ENCODE measurements around the gene RAPGEF2. TPM values are rescaled to one million over a fixed set of nuclear protein-coding genes. Genes with fewer than 3 reads are reported as not detected.

RAPGEF2 gene
- total and polyA plus RNA-seq, 2 of the 8 experiments (the other 6 are each of a cell fraction or from before 2014, with no cell fraction given), result 24.4 to 48.6 TPM

GRCh38 chr4:159105761-159106243 is 2.9 kb downstream of the RAPGEF2 start:
- Histone ChIP-seq H3K9ac (replicated peaks in 1 of 4; ENCODE audit: extremely low read depth in 1 of 4, low read depth in 3 of 4, low read length in 3 of 4) (no peak overlapping the region), H3K14ac (ENCODE audit: insufficient read length) (no peak overlapping the region), H3K79me1 (ENCODE audit: low read depth, low read length) (no peaks in the 10 kb centered on the region; the same call in none of the 2 replicates), H3K79me2 (ENCODE audit: control insufficient read depth in 1 of 2, insufficient read depth in 2 of 2, low read length in 2 of 2) (peaks cover 9 to 67% of the 10 kb centered on the region in 2 experiments; a peak in 3 of 4 replicates), H2BK5ac (ENCODE audit: low read depth, low read length) (no peak overlapping the region), H2BK20ac (ENCODE audit: low read length) (no peak overlapping the region), H4K20me1 (replicated peaks in 1 of 2; ENCODE audit: control insufficient read depth in 1 of 2, insufficient read depth in 2 of 2, low read length in 2 of 2) (peaks cover 19% of the 10 kb centered on the region in 2 experiments), H3K27ac (ENCODE audit: low read depth, low read length) (no peak overlapping the region), H3K18ac (ENCODE audit: extremely low read depth, low read length) (no peak overlapping the region), H2BK120ac (replicated peaks; ENCODE audit: low read depth, low read length) (no peak overlapping the region), H3K23ac (ENCODE audit: insufficient read length) (no peak overlapping the region), H4K8ac (ENCODE audit: extremely low read depth, insufficient read depth, low read length) (no peak overlapping the region), H2BK12ac (ENCODE audit: low read depth, low read length) (no peak overlapping the region), H3K4ac (replicated peaks; ENCODE audit: insufficient read length, low read depth, low read length) (no peak overlapping the region), H3K23me2 (ENCODE audit: low read depth, low read length) (peaks cover 15% of the 10 kb centered on the region; the same call in 1 of the 2 replicates), H3K56ac (replicated peaks; ENCODE audit: insufficient read length, low read depth, low read length) (no peak overlapping the region), H4K5ac (ENCODE audit: insufficient read length, low read depth, low read length) (no peak overlapping the region), H3K4me3 (ENCODE audit: extremely low read depth in 1 of 4, insufficient read depth in 2 of 4, low read depth in 3 of 4, low read length in 4 of 4) (peak overlapping the region in 2 of 4 experiments; percentile 94 to 99; a peak in 4 of 8 replicates), H2AK5ac (ENCODE audit: low read depth, low read length) (no peak overlapping the region), H4K91ac (replicated peaks; ENCODE audit: insufficient read length, low read length) (no peak overlapping the region), H3K9me3 (ENCODE audit: insufficient read depth in 2 of 2, low read depth in 1 of 2, low read length in 1 of 2) (no peaks in the 10 kb centered on the region), H3K36me3 (ENCODE audit: control insufficient read depth in 2 of 4, insufficient read depth in 4 of 4, low read length in 3 of 4) (no peaks in the 10 kb centered on the region), H3K4me1 (replicated peaks in 1 of 4; ENCODE audit: control insufficient read depth in 3 of 4, insufficient read depth in 4 of 4, low read length in 3 of 4) (peaks cover 3 to 9% (median 7%) of the 10 kb centered on the region in 4 experiments; a peak in 4 of 7 replicates), H3K4me2 (ENCODE audit: insufficient read depth in 1 of 2, low read depth in 2 of 2, low read length in 2 of 2) (peak overlapping the region; percentile 88 to 90), H2BK15ac (ENCODE audit: low read length) (no peak overlapping the region), H2AFZ (ENCODE audit: low read length) (no peak overlapping the region), H3K27me3 (replicated peaks in 1 of 4; ENCODE audit: control insufficient read depth in 3 of 4, extremely low read depth in 1 of 4, insufficient read depth in 3 of 4, low read length in 3 of 4) (0 out of 7 replicates have a peak, but pooled peaks cover 0 to 11% (median 0%) of the 10 kb centered on the region in 4 experiments)
- FAIRE-seq (peak; percentile 39), DNase-seq (ENCODE audit: low read depth in 1 of 2, low spot score in 2 of 2) (no peak)
- WGBS, 2 experiments (ENCODE audit: extremely low coverage in 1 of 2, insufficient coverage in 1 of 2, insufficient read length in 1 of 2, insufficient replicate concordance in 2 of 2, low coverage in 1 of 2, low lambda C conversion rate in 2 of 2, missing lambda C conversion rate in 1 of 2), result 52% methylated on average over 4 of the region's 4 CpGs; no CpG with 5 or more reads in 1 of the 2 experiments
- ChIA-PET POLR2A (ENCODE audit: partially characterized antibody) (no interaction called here), CTCF (ENCODE audit: partially characterized antibody) (interaction anchor here (1.0 kb wide), 1 partner anchor 251 kb away, joined by 4 read pairs; no protein-coding TSS in a partner anchor)

Measured in H1 (cell line).